GM15510 (cell line): ENCODE data around the gene FHAD1.

Experiments
- POLR2A ChIP-seq: IDR thresholded peaks from 3 replicates; pipeline ENCODE4 v1.6.1; 2011; ENCODE audit warnings: borderline replicate concordance; ENCODE audit not compliant: insufficient read length; ENCODE audit errors: extremely low read depth

Gene FHAD1

GRCh38 chr1:15329104-15329820, 82.2 kb downstream of the FHAD1 start:
- no peak for TF ChIP-seq POLR2A

DNA sequence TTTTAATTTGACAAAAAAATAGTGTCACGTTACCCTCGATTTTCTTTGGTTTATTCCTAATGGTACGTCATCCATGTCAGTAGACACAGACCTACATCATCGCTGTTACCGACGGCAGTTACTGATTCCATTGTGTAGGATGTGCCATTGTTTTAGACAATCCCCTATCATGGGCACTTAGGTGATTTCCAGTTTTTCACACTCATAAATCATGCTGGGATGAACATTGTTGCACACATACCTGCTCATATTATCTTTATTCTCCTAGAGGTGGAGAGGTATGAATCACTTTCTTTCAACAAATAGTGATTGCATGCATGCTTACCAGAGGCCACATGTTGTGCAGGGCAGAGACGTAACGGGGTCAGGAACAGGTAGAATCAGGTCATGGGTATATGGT, 83.0 kb downstream of the FHAD1 start:
- no peak for TF ChIP-seq POLR2A

GRCh38 chr1:15331180-15331579, 84.2 kb downstream of the FHAD1 start:
- no peak for TF ChIP-seq POLR2A

DNA sequence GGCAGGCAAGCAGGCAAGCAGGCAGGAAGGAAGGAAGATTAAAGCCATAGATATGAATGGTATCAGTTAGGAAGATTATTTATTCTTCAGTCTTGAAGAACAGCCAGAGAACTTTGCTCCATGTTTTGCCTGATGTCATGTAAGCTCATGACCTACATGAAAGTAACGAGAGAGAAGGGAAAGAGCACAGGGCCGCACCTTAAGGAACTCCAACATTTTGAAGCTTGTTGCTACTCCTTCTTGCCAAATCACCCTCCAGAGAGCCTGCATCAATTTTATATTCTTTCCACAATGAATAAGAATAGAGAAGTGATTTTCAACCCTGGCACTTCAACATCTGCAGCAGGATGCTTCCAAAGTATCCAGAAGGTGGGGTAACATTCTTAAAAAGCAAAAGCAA, 84.7 kb downstream of the FHAD1 start:
- no peak for TF ChIP-seq POLR2A

DNA sequence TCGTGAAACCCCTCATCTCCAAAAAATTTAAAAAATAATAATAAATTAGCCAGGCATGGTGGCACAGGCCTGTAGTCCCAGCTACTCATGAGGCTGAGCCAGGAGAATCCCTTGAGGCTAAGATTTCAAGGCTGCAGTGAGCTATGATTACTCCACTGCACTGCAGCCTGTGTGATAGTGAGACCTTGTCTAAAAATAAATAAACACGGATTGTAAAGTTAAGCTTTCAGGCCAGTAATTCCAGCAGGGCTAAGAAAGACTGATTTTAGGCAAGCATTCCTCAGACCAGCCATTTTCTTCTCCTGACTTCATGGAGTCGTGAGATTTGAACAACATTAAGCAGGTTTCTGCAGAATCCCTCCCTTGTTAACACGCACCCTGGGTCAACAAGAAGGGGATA, 85.5 kb downstream of the FHAD1 start:
- no peak for TF ChIP-seq POLR2A

- TF ChIP-seq POLR2A: no peak
These were observed 86.1 kb downstream of the FHAD1 start for GRCh38 chr1:15332952-15333715.

DNA sequence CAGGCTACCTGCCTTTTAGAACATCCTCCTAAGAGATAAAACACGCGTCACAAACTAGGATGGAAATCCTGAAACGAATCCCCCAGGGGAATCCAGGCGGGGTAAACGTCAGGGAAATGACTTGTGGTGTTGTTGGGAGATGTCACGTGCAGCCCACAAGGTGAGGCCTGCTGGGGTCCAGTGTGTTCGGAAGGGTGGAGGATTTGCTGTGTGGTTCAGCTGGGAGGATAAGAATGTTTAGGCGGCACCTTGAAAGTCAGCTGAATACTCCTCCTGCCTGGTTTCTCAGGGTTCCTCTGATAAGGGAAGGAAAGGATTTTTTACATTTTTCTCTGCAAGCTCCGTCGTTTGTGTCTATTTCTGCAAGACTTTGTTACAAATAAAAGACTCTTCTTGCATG, 88.0 kb downstream of the FHAD1 start:
- TF ChIP-seq POLR2A: no peak

DNA sequence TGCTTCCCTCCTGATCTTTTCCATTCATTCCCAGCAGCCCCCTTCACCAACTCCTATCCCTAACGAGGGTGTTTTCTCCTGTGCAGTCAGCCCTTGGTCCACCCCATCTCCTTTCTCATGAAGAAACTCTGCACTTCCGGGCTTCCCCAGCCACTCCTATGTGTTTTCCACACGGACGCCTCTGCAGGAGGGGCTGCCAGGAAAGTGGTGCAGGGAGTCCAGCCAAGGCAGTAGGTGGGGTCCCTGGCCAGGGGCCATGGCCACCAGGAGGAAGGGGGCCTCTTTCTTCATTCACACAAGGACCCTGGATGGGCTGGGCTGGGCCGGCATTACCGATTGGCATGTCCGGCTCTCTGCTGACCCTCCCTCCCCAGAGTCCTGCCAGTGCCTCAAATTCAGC, 89.8 kb downstream of the FHAD1 start:
- no peak for TF ChIP-seq POLR2A

DNA sequence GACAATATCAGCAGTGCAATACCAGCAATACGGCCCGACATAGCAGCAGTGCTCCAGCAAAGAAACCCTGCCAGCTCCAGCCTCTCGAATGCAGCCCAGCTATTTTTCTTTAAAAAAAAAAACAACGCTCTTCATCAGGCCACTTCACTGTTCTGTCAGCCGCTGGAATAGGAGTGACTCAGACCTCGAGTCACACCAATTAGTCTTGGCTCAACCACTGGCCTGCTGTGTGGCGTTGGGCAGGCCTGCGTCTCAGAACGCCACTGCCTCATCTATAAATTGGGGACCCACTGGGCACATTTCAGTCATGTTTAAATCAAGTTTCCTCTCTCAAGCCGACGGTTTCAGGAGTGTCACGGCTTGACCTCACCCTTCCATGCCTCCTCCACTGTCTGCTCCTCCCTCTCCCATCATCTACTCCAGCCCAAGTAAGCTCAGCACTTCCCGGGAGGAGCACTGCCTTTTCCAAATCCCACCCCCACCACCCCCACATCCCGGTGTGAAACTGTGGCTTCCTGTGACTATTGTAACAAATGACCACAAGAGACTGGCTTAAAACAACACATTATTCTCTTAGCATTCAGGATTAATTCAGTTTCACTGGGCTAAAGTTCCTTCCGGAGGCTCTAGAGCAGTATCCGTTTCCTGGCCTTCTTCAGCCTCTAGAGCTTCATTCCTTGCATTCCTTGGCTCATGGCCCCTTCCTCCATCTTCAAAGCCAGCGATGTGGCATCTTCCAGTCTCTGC, 90.8 kb downstream of the FHAD1 start:
- no peak for TF ChIP-seq POLR2A

GRCh38 chr1:15339570-15339969, 92.5 kb downstream of the FHAD1 start:
- no peak for TF ChIP-seq POLR2A

GRCh38 chr1:15341228-15341627, 94.2 kb downstream of the FHAD1 start:
- TF ChIP-seq POLR2A: no peak

DNA sequence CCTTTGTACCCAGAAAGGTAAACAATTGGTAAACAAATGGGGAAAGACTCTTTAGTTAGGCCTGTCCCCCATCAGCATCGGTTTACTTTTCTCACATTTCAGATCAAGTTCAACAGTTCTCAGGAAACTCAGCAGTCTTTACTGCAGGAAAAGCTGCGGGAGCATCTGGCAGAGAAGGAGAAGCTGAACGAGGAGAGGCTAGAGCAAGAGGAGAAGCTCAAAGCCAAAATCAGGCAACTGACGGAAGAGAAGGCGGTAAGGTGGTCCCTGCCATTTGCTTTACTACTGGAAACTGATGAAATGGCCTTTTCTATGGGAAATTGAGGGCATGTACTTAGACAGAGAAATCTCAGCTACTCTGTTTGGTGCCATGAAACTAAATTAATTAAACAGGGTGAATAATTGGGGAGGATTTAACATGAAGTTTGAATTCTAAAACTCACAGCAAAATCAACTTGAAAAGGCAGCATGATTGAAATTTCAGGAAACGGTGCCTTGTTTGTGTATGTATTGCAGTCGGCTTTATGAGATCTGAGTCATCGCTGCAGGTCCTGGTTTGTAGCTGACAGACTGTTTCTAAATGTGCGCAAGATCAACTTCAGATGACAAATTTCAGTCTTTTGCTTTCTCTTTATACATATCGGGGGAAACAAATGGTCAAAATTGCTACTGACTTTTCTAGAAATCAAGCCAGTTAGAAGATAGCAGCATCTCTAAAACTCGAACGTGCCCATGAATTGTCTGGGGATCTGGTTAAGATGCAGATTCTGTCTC, 94.8 kb downstream of the FHAD1 start:
- no peak for TF ChIP-seq POLR2A

DNA sequence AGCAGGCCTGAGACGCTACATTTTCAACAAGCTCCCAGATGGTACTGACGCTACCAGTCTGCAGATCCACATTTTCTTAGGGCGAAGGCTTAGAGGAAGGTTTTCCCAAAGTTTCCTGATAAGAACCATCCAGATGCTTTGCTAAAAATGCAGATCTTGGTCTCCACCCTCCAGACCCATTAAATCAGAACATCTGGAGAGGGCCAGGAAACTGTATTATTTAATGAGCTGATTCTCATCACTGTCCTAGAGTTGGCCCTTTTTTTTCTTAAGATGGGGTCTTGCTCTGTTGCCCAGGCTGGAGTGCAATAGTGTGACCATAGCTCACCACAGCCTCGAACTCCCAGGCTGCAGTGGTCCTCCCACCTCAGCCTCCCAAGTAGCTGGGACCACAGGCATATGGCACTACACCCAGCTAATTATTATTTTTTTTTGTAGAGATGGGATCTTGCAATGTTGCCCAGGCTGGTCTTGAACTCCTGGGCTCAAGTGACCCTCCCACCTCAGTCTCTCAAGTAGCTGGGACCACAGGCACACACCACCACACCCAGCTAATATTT, 95.5 kb downstream of the FHAD1 start:
- TF ChIP-seq POLR2A: no peak

- TF ChIP-seq POLR2A: no peak
These were observed 96.1 kb downstream of the FHAD1 start for GRCh38 chr1:15343099-15343498.
